Measurements from ENCODE around the gene PPCDC.
"Not testable (repeated sequence)": the region's sequence is repeated elsewhere in the genome, so short reads cannot be mapped to it uniquely, and the experiment has no call there.

Gene PPCDC

GRCh38 chr15:75069301-75069925 is 46.0 kb downstream of the PPCDC start:
- DNase-seq = no peak

DNA sequence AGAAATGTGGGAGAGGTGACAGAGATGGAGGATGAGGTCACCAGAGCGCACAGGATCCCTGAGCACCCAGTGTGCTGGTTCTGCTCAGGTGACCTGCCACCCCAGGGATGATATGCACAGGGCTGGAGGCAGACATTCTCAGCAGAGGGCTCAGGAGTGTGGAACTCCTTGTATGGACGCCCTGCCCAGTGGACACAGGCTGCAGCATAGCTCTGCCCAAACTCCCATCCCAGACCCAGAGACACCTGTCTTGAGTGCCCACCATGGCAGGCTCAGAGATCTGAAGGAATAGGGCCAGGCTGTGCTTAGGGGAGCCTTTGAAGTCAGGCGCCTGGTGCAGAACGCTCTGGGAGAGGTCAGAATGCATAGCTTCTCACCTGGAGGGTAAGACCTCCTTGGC is 47.3 kb downstream of the PPCDC start:
- DNase-seq = no peak

DNA sequence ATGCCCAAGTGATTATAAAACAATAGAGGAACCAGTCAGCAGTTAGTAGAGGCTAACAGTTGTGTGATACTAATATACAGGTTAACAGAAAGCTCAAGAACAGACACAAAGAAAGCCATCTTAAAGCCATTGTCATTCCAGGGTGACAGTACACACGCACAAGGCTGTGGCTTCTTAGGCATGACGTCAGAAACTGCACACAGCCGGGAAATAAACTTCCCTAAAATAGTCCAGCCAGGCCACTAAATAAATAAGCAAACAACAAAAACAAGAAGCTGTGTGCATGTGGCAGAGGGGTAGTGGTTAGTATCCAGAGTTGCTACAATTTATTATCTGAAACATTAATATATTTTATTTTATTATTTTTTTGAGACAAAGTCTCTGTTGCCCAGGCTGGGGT is 49.8 kb downstream of the PPCDC start:
- no peak for DNase-seq

DNA sequence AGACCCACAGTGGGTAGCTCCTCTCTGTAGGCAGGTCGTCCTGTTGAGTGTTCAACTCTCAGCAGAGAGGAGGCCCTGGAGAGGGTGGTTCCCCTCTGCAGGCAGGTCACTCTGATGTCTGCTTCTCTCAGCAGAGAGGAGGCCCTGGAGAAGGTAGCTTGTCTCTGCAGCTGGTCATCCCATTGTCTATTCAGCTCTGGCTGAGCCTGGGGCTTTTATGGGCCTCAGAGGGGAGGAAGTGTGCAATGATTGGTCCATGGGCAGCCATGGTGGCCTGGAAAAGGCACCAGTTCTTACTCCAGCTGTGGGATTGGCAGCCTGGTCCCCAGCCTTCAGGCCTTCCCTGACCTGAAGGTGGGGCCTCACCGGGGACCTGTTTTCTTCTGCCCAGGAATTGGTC is 52.9 kb downstream of the PPCDC start:
- DNase-seq = no peak

GRCh38 chr15:75077551-75077961 is 54.2 kb downstream of the PPCDC start:
- not testable (repeated sequence) for DNase-seq

DNA sequence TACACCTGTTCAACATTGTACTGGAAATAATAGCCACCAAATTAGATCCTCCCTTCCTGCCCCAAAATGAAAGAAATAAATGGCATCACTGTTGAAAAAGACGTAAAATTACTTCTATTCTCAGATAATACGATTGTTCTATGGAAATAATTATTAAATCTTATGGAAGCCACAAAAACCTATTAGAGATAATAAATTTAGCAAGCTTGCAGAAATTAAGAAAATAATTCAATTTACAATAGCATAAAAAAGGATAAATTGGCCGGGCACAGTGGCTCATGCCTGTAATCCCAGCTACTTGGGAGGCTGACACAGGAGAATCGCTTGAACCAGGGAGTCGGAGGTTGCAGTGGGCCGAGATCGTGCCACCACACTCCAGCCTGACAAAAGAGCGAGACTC is 57.8 kb downstream of the PPCDC start:
- no peak for DNase-seq

DNA sequence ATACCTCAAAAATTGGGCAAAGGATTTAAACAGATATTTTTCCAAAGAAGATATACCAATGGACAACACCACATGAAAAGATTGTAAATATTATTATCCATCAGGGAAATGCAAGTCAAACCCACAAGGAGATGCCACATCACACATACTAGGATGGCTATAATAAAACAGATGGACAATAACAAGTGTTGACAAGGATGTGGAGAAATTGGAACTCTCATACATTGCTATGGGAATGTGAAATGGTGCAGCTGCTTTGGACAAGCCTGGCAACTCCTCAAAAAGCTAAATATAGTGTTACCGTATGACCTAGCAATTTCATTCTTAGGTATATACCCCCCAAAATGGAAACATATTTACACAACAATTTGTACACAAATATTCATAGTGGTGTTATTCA is 59.3 kb downstream of the PPCDC start:
- DNase-seq = no peak

GRCh38 chr15:75085708-75086107 is 62.3 kb downstream of the PPCDC start:
- DNase-seq = not testable (repeated sequence)

- no peak for DNase-seq
These were observed 66.3 kb downstream of the PPCDC start for GRCh38 chr15:75089456-75090387.

GRCh38 chr15:75090388-75090734 is 67.0 kb downstream of the PPCDC start:
- DNase-seq = no peak

- no peak for DNase-seq
These were observed 68.4 kb downstream of the PPCDC start for GRCh38 chr15:75091814-75092213.

GRCh38 chr15:75094961-75095478 is 71.6 kb downstream of the PPCDC start:
- not testable (repeated sequence) for DNase-seq

DNA sequence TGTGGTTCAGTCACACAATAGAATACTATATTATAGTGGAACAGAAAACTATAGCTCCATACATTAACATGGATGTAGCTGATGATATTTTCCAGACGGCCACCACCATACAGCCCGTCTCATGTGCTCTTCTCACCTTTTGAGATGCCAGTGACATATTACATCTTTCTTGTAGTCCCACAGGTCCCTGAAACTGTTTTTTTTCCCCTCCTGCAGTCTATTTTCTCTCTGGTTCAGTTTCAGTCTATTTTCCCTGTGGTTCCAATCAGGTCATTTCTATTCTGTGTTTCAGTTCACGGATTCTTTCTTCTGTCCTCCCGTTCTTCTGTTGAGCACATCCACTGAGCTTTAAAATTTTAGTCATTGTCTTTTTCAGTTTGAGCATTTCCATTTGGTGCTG is 72.2 kb downstream of the PPCDC start:
- DNase-seq = no peak

- no peak for DNase-seq
These were observed 74.5 kb downstream of the PPCDC start for GRCh38 chr15:75097939-75098338.

- DNase-seq = no peak
These were observed 75.0 kb downstream of the PPCDC start for GRCh38 chr15:75098404-75098803.

Measured in fibroblast of skin of scalp (primary cell).